GM12878 (cell line): ENCODE results near the gene HCN3. TPM values are rescaled to one million over a fixed set of nuclear protein-coding genes. Genes with fewer than 3 reads are reported as not detected.

Source experiments
- BRCA1 ChIP-seq: IDR thresholded peaks from 2 replicates; pipeline ENCODE4 v1.6.1; 2011; ENCODE audit warnings: low read depth, low read length, improper control_type of control experiment
- CEBPZ ChIP-seq: fragments of 150-350 bp; IDR thresholded peaks from 2 replicates; pipeline ENCODE4 v1.6.1; 2016; ENCODE audit warnings: low read depth, low read length
- CTCF ChIP-seq, 3 experiments: IDR thresholded peaks in 2 of 3; conservative IDR thresholded peaks in 1 of 3; 2 replicates each; pipeline ENCODE4 v1.5.1; 2011; ENCODE audit warnings: low read depth in 3 of 3, low read length in 3 of 3, mild to moderate bottlenecking in 3 of 3, control low read depth in 2 of 3, moderate library complexity in 2 of 3, inconsistent platforms in 1 of 3, mixed read lengths in 1 of 3; ENCODE audit not compliant: control insufficient read depth in 2 of 3, insufficient read depth in 1 of 3; ENCODE audit errors: extremely low read depth in 1 of 3
- E4F1 ChIP-seq: fragments of 450-650 bp; IDR thresholded peaks from 2 replicates; pipeline ENCODE4 v1.6.1; 2018; ENCODE audit warnings: borderline replicate concordance, mild to moderate bottlenecking; ENCODE audit not compliant: partially characterized antibody
- EGR1 ChIP-seq, 2 experiments: IDR thresholded peaks; 1 replicate in 1 of 2; 2 replicates in 1 of 2; pipeline ENCODE4 v1.6.1; 2011 to 2012; ENCODE audit warnings: low read depth in 2 of 2, low read length in 2 of 2, borderline replicate concordance in 1 of 2, mild to moderate bottlenecking in 1 of 2, moderate library complexity in 1 of 2
- ELK1 ChIP-seq: IDR thresholded peaks from 2 replicates; pipeline ENCODE4 v1.6.1; 2012; ENCODE audit warnings: low read depth, low read length, improper control_type of control experiment
- EZH2 ChIP-seq: IDR thresholded peaks from 2 replicates; pipeline ENCODE4 v1.6.1; 2012; ENCODE audit warnings: low read depth, mild to moderate bottlenecking, control low read depth, inconsistent platforms, low read length, borderline replicate concordance; ENCODE audit not compliant: control insufficient read depth
- FOXK2 ChIP-seq: fragments of 450-650 bp; IDR thresholded peaks from 2 replicates; pipeline ENCODE4 v1.6.1; 2017; ENCODE audit warnings: mild to moderate bottlenecking, moderate library complexity
- KAT2A ChIP-seq: conservative IDR thresholded peaks from 2 replicates; pipeline ENCODE4 v1.6.1; 2011; ENCODE audit warnings: low read depth, low read length; ENCODE audit not compliant: control insufficient read depth
- MEF2B ChIP-seq: fragments of 450-650 bp; IDR thresholded peaks from 2 replicates; pipeline ENCODE4 v1.6.1; 2018; ENCODE audit warnings: mild to moderate bottlenecking, moderate library complexity; ENCODE audit not compliant: partially characterized antibody, poor library complexity, severe bottlenecking
- MTA2 ChIP-seq: fragments of 450-650 bp; IDR thresholded peaks from 2 replicates; pipeline ENCODE4 v1.6.1; 2016; ENCODE audit warnings: low read depth, mild to moderate bottlenecking, moderate library complexity
- MTA3 ChIP-seq: IDR thresholded peaks from 2 replicates; pipeline ENCODE4 v1.6.1; 2012; ENCODE audit warnings: low read length, inconsistent platforms, borderline replicate concordance
- NFXL1 ChIP-seq: fragments of 450-650 bp; IDR thresholded peaks from 2 replicates; pipeline ENCODE4 v1.6.1; 2017; ENCODE audit warnings: antibody characterized with exemption, mild to moderate bottlenecking, borderline replicate concordance
- SIX5 ChIP-seq: IDR thresholded peaks from 2 replicates; pipeline ENCODE4 v1.6.1; 2011; ENCODE audit warnings: mild to moderate bottlenecking, low read depth, low read length, moderate library complexity; ENCODE audit not compliant: severe bottlenecking
- SMARCA5 ChIP-seq: fragments of 450-650 bp; IDR thresholded peaks from 2 replicates; pipeline ENCODE4 v1.6.1; 2017; ENCODE audit warnings: mild to moderate bottlenecking
- SP1 ChIP-seq: IDR thresholded peaks from one replicate; pipeline ENCODE4 v1.6.1; 2011; ENCODE audit warnings: low read depth, low read length
- TARDBP ChIP-seq: IDR thresholded peaks from 2 replicates; pipeline ENCODE4 v1.6.1; 2016; ENCODE audit warnings: borderline replicate concordance
- TCF12 ChIP-seq: IDR thresholded peaks from 2 replicates; pipeline ENCODE4 v1.6.1; 2011; ENCODE audit warnings: low read depth, mild to moderate bottlenecking, low read length
- ZNF207 ChIP-seq: fragments of 450-650 bp; IDR thresholded peaks from 2 replicates; pipeline ENCODE4 v1.6.1; 2014; ENCODE audit warnings: antibody characterized with exemption, mild to moderate bottlenecking, borderline replicate concordance
- polyA plus RNA-seq, 11 experiments: library from polyadenylated mRNA; depleted of rRNA in 4 of 11; unstranded in 6 of 11; stranded (reverse) in 5 of 11; fragments of >200 nt; fragmentation: Nextera tagmentation in 4 of 11; fragmentation: Illumina TruSeq in 1 of 11; extraction: Ambion mirVana in 4 of 11; extraction: Trizol in 1 of 11; gene quantifications; 1 replicate in 1 of 11; 2 replicates in 10 of 11; pipeline versions ENCODE4 v1.2.1 to v1.2.3, GENCODE V29; 2011 to 2016; ENCODE audit warnings: inconsistent platforms in 2 of 11, missing spikeins in 2 of 11, low read depth in 1 of 11
- total RNA-seq, 4 experiments: library from RNA; depleted of rRNA in 3 of 4; stranded (reverse); fragments of >200 nt in 3 of 4; fragmentation: Illumina TruSeq in 1 of 4; extraction: Trizol in 1 of 4; gene quantifications; 2 replicates each; pipeline versions ENCODE4 v1.2.1 to v1.2.3, GENCODE V29; 2013 to 2021

The HCN3 gene
- total and polyA plus RNA-seq, 10 of the 15 experiments (the other 5 are each of a cell fraction or from before 2014, with no cell fraction given) = 0.08 to 4.1 (median 1.8) TPM

GRCh38 chr1:155250633-155251449 lies 26.4 kb upstream of the HCN3 start (continued):
- TF ChIP-seq CEBPZ (no peak), EZH2 (no peak), EGR1 (IDR thresholded peaks at IDR 0.05; ENCODE audit: borderline replicate concordance in 1 of 2, low read depth in 2 of 2, low read length in 2 of 2) (no peak), E4F1 (no peak), MEF2B (peak; percentile 76), CTCF (IDR thresholded peaks at IDR 0.05 in 2 of 3, conservative IDR thresholded peaks at IDR 0.05 in 1 of 3; ENCODE audit: control insufficient read depth in 2 of 3, extremely low read depth in 1 of 3, insufficient read depth in 1 of 3, low read depth in 3 of 3, low read length in 3 of 3) (peak; percentile 100; a peak in 5 of 6 replicates), MTA3 (no peak), FOXK2 (no peak), NFXL1 (no peak), ZNF207 (peak; percentile 93), TCF12 (peak; percentile 33; the same call in 1 of the 2 replicates), TARDBP (no peak), MTA2 (no peak), BRCA1 (no peak), KAT2A (no peak), ELK1 (no peak), SMARCA5 (peak; percentile 99), SIX5 (no peak), SP1 (peak; percentile 45)
